Pancreas (tissue), 10 donors: ENCODE data around the gene CPT1B. TPM values are rescaled to one million over a fixed set of nuclear protein-coding genes. Genes with fewer than 3 reads are reported as not detected.

Source experiments
- ATAC-seq, 4 donors: fragments of 200-7000 bp; cut with Tn5 transposase; one replicate each; pipeline versions ENCODE4 v1.8.0 to v1.9.1; 2020; ENCODE audit warnings: mild to moderate bottlenecking in 4 of 4, moderate library complexity in 4 of 4
- DNase-seq, 6 donors: peaks; one replicate each; pipeline ENCODE4 v3.0.0-alpha.2; 2020
- FAIRE-seq: peaks from 2 replicates; lab custom pipeline; 2012; peaks lifted over from hg19 to GRCh38; lab: Jason Lieb, UNC
- H3K27ac ChIP-seq, 4 donors: fragments of 200-600 bp; sonication (generic); 1 replicate in 3 of 4; 2 replicates in 1 of 4; pipeline versions ENCODE4 v1.5.0 to v1.8.0; 2020
- H3K27me3 ChIP-seq, 4 donors: fragments of 200-600 bp; one replicate each; pipeline ENCODE4 v1.8.0; 2021
- H3K36me3 ChIP-seq, 3 donors: fragments of 200-600 bp; sonication (generic) in 1 of 3; one replicate each; pipeline versions ENCODE4 v1.5.0 to v1.8.0; 2020 to 2021
- H3K4me1 ChIP-seq, 3 donors: fragments of 200-600 bp; one replicate each; pipeline ENCODE4 v1.8.0; 2021
- H3K4me3 ChIP-seq, 4 donors: fragments of 200-600 bp; sonication (generic) in 2 of 4; one replicate each; pipeline versions ENCODE4 v1.5.0 to v1.8.0; 2020 to 2021
- H3K9me3 ChIP-seq, 4 donors: fragments of 200-600 bp; one replicate each; pipeline ENCODE4 v1.8.0; 2021
- WGBS, 2 donors: extraction: QIAGEN DNeasy Blood & Tissue Kit; methylation state at CpG; one replicate each; pipeline ENCODE4 v1.1.7; 2013; 5-methylcytosine and 5-hydroxymethylcytosine counted together
- intact Hi-C, 3 donors: fragments of 100-400 bp; cut with DNase I; formaldehyde crosslinking; loops; one replicate each; pipeline versions ENCODE4 v1.11.1 to v1.14.2; 2022
- polyA plus RNA-seq, 2 donors: library from polyadenylated mRNA; stranded (reverse); fragments of 200-250 nt; gene quantifications; one replicate each; pipeline ENCODE4 v1.2.3, GENCODE V29; 2013
- total RNA-seq, 6 donors: library from RNA; stranded (reverse); fragmentation: NEBNext Ultra II Directional in 4 of 6; extraction: Animal tissue kit (Norgen Biotek cat#: 25700) in 4 of 6; gene quantifications; one replicate each; pipeline versions ENCODE4 v1.2.1 to v1.2.4, GENCODE V29; 2021 to 2023
- TF ChIP-seq, protein P1 (sequence below), 4 donors: fragments of 200-600 bp; sonication (generic) in 3 of 4; IDR thresholded peaks; one replicate each; pipeline versions ENCODE4 v1.5.0 to v1.8.0; 2021; ENCODE audit warnings: antibody characterized with exemption in 4 of 4
- donor health status: healthy with polysubstance abuse.
- donor health status: DM: no; HTN: no; CAD: no; lungs with moderate emphysema.
- donor health status: DM: no; HTN: no; CAD: no.
- donor health status: control.
- donor health status: control.
- donor health status: Bipolar disorder and iron deficiency.
- donor health status: DM: yes; HTN: yes; CAD: no.
- donor health status: DM: no; HTN: no; CAD: no.
- donor health status: DM: no; HTN: no; CAD: no.
- donor health status: DM: yes; HTN: yes; CAD: no.

The CPT1B gene
- total and polyA plus RNA-seq, 8 donors: 7.2 to 87.0 (median 13.6) TPM

DNA sequence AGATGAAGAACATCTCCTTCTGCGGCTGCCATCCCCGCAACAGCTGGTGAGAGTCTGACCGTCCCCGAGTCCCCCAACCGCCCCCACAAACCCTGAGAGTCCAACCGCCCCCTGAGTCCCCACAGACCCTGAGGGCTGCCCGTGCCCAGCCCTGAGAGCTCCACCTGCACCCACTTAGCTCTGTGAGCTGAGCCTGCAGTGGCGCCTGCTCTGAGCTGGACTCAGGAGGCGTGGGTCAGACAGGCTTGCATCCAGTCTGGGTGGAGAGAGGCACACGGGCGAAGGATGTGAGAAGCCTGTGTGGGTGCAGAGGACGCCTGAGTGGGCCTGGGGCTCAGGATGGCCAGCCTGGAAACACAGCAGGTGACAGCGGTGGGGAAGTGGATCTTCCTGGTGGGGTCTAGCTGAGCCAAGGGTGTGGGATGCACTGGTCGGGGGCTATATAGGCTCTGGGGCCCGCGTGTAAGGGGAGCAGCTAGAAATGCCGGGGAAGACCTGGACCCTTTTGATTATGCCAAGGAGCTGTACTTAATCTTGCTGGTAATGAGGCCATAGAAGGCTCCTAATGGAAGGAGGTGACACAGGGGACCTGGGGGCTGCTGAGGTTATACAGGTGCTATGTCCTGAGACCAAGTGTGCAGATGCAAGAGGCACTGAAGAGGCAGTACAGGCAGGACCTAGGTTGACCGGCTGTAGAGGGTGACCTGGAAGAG lies 28.9 kb upstream of the CPT1B start:
- 66 to 72% methylated on average over 17 to 18 of the region's 18 CpGs for WGBS, 2 donors
- Histone ChIP-seq H3K4me3 (no peak overlapping the region), H3K36me3 (no peaks in the 10 kb centered on the region), H3K4me1 (no peaks in the 10 kb centered on the region), H3K27ac (no peak overlapping the region), H3K9me3 (no peaks in the 10 kb centered on the region), H3K27me3 (no peaks in the 10 kb centered on the region)
- TF ChIP-seq, protein P1, sequence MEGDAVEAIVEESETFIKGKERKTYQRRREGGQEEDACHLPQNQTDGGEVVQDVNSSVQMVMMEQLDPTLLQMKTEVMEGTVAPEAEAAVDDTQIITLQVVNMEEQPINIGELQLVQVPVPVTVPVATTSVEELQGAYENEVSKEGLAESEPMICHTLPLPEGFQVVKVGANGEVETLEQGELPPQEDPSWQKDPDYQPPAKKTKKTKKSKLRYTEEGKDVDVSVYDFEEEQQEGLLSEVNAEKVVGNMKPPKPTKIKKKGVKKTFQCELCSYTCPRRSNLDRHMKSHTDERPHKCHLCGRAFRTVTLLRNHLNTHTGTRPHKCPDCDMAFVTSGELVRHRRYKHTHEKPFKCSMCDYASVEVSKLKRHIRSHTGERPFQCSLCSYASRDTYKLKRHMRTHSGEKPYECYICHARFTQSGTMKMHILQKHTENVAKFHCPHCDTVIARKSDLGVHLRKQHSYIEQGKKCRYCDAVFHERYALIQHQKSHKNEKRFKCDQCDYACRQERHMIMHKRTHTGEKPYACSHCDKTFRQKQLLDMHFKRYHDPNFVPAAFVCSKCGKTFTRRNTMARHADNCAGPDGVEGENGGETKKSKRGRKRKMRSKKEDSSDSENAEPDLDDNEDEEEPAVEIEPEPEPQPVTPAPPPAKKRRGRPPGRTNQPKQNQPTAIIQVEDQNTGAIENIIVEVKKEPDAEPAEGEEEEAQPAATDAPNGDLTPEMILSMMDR (IDR thresholded peaks at IDR 0.05): no peak
- ATAC-seq (no peak), FAIRE-seq (no peak), DNase-seq (peak in 1 of 6 donors; percentile 1)
- intact Hi-C loops: no loop called here

DNA sequence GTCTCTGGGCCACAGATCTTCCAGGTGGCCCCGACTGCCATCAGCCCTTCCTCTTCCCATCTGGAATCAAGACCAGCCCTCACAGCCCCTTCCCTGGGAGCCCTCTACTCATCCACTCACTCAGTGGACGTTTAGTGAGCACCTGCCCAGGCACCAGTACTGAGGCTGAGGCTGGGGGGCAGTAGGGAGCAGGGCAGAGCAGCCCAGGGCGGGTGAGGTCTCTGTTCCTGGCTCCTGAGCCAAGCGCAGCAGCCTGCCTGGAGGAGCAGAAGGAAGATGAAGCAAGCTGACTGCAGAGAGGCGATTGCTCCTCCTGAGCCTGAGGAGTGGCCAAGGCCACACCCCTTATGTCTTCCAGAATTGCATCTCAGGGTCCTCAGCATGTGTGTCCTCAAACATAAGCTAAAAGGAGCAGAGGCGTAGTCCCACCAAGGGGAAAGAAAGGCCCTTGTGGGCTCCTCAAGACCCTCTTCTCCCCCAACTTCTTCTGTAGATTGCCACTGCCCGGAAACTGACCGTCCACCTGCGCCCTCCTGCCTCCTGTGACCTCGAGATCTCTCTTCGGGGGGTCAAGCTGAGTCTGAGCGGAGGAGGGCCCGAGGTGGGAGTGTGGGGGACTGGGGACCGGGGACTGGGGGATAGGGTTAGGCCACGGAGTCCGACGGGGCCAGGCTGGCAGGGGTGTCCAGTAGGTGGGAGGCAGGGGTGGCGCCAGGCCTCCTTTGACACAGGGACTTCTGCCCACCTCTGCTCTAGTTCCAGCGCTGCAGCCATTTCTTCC lies 28.1 kb upstream of the CPT1B start:
- H3K4me3 ChIP-seq: no peak overlapping the region
- no peak for FAIRE-seq
- DNase-seq: peak in 1 of 6 donors; percentile 2
- TF ChIP-seq, protein P1 (IDR thresholded peaks at IDR 0.05): no peak
- intact Hi-C loops: no loop called here
- no peak overlapping the region for H3K27ac ChIP-seq
- H3K4me1 ChIP-seq: no peaks in the 10 kb centered on the region
- ATAC-seq: no peak
- no peaks in the 10 kb centered on the region for H3K36me3 ChIP-seq
- no peaks in the 10 kb centered on the region for H3K9me3 ChIP-seq
- WGBS, 2 donors: 66 to 76% methylated on average over 17 to 19 of the region's 19 CpGs
- no peaks in the 10 kb centered on the region for H3K27me3 ChIP-seq

DNA sequence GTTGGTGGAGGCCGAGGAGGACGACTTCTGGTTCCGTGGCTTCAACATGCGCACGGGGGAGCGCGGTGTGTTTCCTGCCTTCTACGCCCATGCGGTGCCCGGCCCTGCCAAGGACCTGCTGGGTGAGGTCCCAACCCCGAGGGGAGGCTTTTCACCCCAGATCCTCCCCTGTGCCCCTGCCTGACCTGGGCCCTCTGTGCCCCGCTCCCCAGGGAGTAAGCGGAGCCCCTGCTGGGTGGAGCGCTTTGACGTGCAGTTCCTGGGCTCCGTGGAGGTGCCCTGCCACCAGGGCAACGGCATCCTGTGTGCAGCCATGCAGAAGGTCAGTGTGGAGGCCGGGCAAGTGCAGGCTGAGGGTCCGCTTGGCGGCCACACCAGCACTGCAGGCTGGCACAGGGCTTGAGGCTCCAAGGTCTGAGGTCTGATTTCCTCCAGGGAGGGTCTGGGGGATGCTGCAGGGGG lies 27.4 kb upstream of the CPT1B start:
- WGBS, 2 donors: 79 to 89% methylated on average over 20 of the region's 20 CpGs
- peak in 2 of 6 donors; percentile 1 to 70 for DNase-seq

DNA sequence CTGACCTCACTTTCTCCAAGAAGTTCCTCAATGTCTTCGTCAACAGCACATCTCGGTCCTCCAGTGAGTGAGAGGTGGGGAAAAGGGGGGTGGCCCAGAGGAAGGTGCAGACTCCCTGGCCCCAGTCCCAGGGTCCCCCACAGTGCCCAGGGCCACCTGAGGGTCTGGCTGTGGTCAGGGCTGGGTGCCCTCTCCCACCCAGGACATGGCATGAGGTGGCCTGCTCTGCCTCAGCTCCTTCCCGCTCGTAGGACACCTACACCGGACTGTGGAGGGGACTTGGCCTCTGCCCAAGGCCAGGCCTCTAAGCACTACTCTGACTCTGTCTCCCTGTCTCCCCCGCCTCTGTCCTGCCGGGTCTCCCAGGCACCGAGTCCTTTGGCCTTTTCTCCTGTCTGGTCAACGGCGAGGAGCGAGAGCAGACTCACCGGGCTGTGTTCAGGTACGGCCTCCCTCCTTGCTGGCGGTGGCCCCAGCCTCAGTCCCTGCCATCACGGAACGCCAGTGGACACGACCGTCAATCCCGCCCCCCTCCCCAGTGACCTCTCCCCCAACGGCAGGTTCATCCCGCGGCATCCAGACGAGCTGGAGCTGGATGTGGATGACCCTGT lies 26.9 kb upstream of the CPT1B start:
- FAIRE-seq (no peak), ATAC-seq (no peak), DNase-seq (peak in 2 of 6 donors; percentile 1 to 72)
- Histone ChIP-seq H3K4me1 (no peaks in the 10 kb centered on the region), H3K27ac (no peak overlapping the region), H3K27me3 (no peaks in the 10 kb centered on the region), H3K4me3 (no peak overlapping the region), H3K9me3 (no peaks in the 10 kb centered on the region), H3K36me3 (no peaks in the 10 kb centered on the region)
- intact Hi-C loops: no loop called here
- WGBS, 2 donors: 71 to 75% methylated on average over 23 of the region's 23 CpGs
- TF ChIP-seq, protein P1 (IDR thresholded peaks at IDR 0.05): no peak

More for the DNA sequence above, 27.4 kb upstream of the CPT1B start:
- Histone ChIP-seq H3K9me3 (no peaks in the 10 kb centered on the region), H3K27me3 (no peaks in the 10 kb centered on the region), H3K27ac (no peak overlapping the region), H3K4me1 (no peaks in the 10 kb centered on the region), H3K4me3 (no peak overlapping the region), H3K36me3 (no peaks in the 10 kb centered on the region)
- no peak for ATAC-seq
- no peak for FAIRE-seq
- TF ChIP-seq, protein P1 (IDR thresholded peaks at IDR 0.05): no peak
- intact Hi-C loops: no loop called here
